ENCODE measurements around the gene PIMREG.
A peak's percentile ranks its signal among the peaks of the same experiment; 100 is the strongest.

DNA sequence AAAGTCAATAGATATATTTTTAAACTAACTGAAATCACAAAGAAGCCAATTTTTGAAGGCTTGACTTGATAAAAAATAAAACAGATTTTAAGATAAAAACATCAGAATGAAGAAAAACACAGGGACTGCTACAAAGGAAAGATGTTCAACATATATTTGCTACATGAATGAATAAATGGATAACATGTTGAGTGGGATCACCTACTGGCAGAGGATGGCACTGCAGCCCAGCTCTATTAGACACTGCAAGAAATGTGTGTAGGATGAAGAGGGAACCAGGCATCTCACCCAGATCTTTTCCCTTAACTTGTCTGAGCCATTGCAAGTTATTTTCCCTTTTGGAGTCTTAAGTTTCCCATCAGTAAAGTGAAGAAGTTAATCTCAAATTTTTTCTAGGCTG lies 13.5 kb upstream of the PIMREG start:
- TF ChIP-seq, protein P1, sequence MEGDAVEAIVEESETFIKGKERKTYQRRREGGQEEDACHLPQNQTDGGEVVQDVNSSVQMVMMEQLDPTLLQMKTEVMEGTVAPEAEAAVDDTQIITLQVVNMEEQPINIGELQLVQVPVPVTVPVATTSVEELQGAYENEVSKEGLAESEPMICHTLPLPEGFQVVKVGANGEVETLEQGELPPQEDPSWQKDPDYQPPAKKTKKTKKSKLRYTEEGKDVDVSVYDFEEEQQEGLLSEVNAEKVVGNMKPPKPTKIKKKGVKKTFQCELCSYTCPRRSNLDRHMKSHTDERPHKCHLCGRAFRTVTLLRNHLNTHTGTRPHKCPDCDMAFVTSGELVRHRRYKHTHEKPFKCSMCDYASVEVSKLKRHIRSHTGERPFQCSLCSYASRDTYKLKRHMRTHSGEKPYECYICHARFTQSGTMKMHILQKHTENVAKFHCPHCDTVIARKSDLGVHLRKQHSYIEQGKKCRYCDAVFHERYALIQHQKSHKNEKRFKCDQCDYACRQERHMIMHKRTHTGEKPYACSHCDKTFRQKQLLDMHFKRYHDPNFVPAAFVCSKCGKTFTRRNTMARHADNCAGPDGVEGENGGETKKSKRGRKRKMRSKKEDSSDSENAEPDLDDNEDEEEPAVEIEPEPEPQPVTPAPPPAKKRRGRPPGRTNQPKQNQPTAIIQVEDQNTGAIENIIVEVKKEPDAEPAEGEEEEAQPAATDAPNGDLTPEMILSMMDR (IDR thresholded peaks at IDR 0.05), result peak; percentile 37
- no peak for TF ChIP-seq ZFX (IDR thresholded peaks at IDR 0.05; ENCODE audit: borderline replicate concordance)

All from 22Rv1 (cell line).